K562 (cell line): ENCODE measurements around the gene IKBKE. TPM values are rescaled to one million over a fixed set of nuclear protein-coding genes. Genes with fewer than 3 reads are reported as not detected.

Experiments used
- C11orf30 ChIP-seq: fragments of 450-650 bp; IDR thresholded peaks from 2 replicates; pipeline ENCODE4 v1.6.1; 2016; ENCODE audit warnings: low read depth, mild to moderate bottlenecking
- CBX8 ChIP-seq: fragments of 200-600 bp; sonication (generic); IDR thresholded peaks from 2 replicates; pipeline ENCODE4 v1.6.1; 2012; ENCODE audit warnings: borderline replicate concordance, mixed run types, low read depth, mild to moderate bottlenecking, moderate library complexity, mixed read lengths, low read length, control low read depth, inconsistent platforms; ENCODE audit not compliant: poor library complexity, severe bottlenecking; ENCODE audit errors: extremely low read depth
- FOSL1 ChIP-seq: fragments of 200-800 bp; sonication (Bioruptor generic); conservative IDR thresholded peaks from 2 replicates; pipeline ENCODE4 v1.6.1; 2016; ENCODE audit warnings: missing genetic modification characterization, missing compliant biosample characterization
- MBD1 ChIP-seq: fragments of 250-450 bp; sonication (Bioruptor Pico); IDR thresholded peaks from 2 replicates; pipeline ENCODE4 v1.8.0; 2022; ENCODE audit warnings: inconsistent platforms
- MTA1 ChIP-seq: fragments of 450-650 bp; IDR thresholded peaks from 2 replicates; pipeline ENCODE4 v1.6.1; 2017; ENCODE audit warnings: borderline replicate concordance
- POLR2AphosphoS2 ChIP-seq: IDR thresholded peaks from 2 replicates; pipeline ENCODE4 v1.6.1; 2012; ENCODE audit warnings: low read length, improper control_type of control experiment
- ZNF644 ChIP-seq: fragments of 200-800 bp; sonication (Bioruptor generic); IDR thresholded peaks from 2 replicates; pipeline ENCODE4 v1.6.1; 2016; ENCODE audit warnings: low read depth, missing genetic modification characterization, missing compliant biosample characterization
- polyA plus RNA-seq, 8 experiments: library from polyadenylated mRNA; depleted of rRNA in 4 of 8; stranded (reverse) in 5 of 8; unstranded in 3 of 8; fragments of >200 nt; fragmentation: Nextera tagmentation in 2 of 8; fragmentation: Illumina TruSeq in 1 of 8; extraction: Ambion mirVana in 2 of 8; extraction: Trizol in 1 of 8; gene quantifications; 2 replicates each; pipeline versions ENCODE4 v1.2.1 to v1.2.3, GENCODE V29; 2011 to 2014; ENCODE audit warnings: inconsistent platforms in 1 of 8, missing spikeins in 1 of 8
- total RNA-seq, 7 experiments: library from RNA; depleted of rRNA in 6 of 7; stranded (reverse); fragments of >200 nt in 6 of 7; fragmentation: Illumina TruSeq in 2 of 7; extraction: Trizol in 2 of 7; gene quantifications; 2 replicates each; pipeline versions ENCODE4 v1.2.1 to v1.2.3, GENCODE V29; 2011 to 2021; ENCODE audit warnings: low replicate concordance in 1 of 7
- TF ChIP-seq, protein P1 (sequence below): sonication (generic); formaldehyde crosslinking; IDR thresholded peaks from 2 replicates; pipeline ENCODE4 v1.9.0; 2022; ENCODE audit warnings: mild to moderate bottlenecking, missing genetic modification reagents
- TF ChIP-seq, protein P2 (sequence below): fragments of 200-600 bp; sonication (generic); IDR thresholded peaks from one replicate; pipeline ENCODE4 v1.6.1; 2012; ENCODE audit warnings: mild to moderate bottlenecking, low read depth, low read length, inconsistent platforms
- TF ChIP-seq, protein P3 (sequence below), 2 experiments: fragments of 200-800 bp in 1 of 2; sonication (Bioruptor generic) in 1 of 2; sonication (generic) in 1 of 2; formaldehyde crosslinking in 1 of 2; IDR thresholded peaks in 1 of 2; conservative IDR thresholded peaks in 1 of 2; 2 replicates each; pipeline versions ENCODE4 v1.5.0 to v1.6.1; 2016 to 2020; ENCODE audit warnings: missing compliant biosample characterization in 1 of 2, missing genetic modification characterization in 1 of 2, missing genetic modification reagents in 1 of 2

Gene IKBKE
- total and polyA plus RNA-seq, 9 of the 15 experiments (the other 6 are each of a cell fraction or from before 2014, with no cell fraction given): 2.3 to 9.0 (median 4.8) TPM

DNA sequence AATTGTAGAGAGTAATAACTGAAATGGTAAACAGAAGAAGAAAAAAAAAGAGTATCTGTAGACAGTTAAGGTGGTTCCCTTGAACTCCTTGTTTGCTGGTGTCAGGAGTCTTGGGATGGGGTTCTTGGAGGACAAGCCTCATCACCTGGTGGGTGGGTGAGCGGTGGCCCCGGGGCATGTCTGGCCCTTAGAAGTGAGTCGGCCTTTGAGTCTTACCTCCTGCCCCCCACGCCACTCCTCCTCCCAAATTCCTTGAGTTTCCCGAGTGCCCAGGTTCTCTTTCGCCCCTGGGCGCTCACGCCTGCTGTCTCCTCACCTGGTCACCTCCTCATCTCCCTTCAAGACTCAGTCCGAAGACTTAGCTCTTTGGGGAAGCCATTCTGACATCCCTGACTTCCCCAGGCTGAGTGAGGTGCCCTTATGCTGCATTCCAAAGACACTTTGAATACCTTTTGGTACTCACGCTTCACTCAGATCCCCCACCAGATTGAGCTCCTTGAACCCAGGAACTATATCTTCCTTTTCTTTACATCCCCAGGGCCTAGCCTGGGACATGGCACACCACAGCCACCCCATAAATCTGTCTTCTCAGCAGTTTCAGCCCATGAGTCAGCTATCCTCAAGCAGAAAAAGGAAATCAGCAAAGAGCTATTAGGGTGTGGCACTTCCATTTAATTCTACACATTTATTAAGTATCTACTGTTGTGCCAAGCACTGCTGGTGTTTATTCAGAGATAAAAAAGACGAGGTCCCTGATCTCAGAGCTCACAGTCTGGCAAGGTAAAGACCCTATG, 13.5 kb upstream of the IKBKE start (continued):
- TF ChIP-seq, protein P1, sequence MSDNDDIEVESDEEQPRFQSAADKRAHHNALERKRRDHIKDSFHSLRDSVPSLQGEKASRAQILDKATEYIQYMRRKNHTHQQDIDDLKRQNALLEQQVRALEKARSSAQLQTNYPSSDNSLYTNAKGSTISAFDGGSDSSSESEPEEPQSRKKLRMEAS: 0 out of 2 replicates have a peak, but pooled peaks have one; percentile 7
- TF ChIP-seq ZNF644 (tag) (no peak), CBX8 (no peak), MBD1 (CRISPR knock-in tag) (no peak), C11orf30 (peak; percentile 97), POLR2AphosphoS2 (no peak), FOSL1 (tag) (peak; percentile 52; the same call in 1 of the 2 replicates), MTA1 (no peak)
- TF ChIP-seq, protein P2, sequence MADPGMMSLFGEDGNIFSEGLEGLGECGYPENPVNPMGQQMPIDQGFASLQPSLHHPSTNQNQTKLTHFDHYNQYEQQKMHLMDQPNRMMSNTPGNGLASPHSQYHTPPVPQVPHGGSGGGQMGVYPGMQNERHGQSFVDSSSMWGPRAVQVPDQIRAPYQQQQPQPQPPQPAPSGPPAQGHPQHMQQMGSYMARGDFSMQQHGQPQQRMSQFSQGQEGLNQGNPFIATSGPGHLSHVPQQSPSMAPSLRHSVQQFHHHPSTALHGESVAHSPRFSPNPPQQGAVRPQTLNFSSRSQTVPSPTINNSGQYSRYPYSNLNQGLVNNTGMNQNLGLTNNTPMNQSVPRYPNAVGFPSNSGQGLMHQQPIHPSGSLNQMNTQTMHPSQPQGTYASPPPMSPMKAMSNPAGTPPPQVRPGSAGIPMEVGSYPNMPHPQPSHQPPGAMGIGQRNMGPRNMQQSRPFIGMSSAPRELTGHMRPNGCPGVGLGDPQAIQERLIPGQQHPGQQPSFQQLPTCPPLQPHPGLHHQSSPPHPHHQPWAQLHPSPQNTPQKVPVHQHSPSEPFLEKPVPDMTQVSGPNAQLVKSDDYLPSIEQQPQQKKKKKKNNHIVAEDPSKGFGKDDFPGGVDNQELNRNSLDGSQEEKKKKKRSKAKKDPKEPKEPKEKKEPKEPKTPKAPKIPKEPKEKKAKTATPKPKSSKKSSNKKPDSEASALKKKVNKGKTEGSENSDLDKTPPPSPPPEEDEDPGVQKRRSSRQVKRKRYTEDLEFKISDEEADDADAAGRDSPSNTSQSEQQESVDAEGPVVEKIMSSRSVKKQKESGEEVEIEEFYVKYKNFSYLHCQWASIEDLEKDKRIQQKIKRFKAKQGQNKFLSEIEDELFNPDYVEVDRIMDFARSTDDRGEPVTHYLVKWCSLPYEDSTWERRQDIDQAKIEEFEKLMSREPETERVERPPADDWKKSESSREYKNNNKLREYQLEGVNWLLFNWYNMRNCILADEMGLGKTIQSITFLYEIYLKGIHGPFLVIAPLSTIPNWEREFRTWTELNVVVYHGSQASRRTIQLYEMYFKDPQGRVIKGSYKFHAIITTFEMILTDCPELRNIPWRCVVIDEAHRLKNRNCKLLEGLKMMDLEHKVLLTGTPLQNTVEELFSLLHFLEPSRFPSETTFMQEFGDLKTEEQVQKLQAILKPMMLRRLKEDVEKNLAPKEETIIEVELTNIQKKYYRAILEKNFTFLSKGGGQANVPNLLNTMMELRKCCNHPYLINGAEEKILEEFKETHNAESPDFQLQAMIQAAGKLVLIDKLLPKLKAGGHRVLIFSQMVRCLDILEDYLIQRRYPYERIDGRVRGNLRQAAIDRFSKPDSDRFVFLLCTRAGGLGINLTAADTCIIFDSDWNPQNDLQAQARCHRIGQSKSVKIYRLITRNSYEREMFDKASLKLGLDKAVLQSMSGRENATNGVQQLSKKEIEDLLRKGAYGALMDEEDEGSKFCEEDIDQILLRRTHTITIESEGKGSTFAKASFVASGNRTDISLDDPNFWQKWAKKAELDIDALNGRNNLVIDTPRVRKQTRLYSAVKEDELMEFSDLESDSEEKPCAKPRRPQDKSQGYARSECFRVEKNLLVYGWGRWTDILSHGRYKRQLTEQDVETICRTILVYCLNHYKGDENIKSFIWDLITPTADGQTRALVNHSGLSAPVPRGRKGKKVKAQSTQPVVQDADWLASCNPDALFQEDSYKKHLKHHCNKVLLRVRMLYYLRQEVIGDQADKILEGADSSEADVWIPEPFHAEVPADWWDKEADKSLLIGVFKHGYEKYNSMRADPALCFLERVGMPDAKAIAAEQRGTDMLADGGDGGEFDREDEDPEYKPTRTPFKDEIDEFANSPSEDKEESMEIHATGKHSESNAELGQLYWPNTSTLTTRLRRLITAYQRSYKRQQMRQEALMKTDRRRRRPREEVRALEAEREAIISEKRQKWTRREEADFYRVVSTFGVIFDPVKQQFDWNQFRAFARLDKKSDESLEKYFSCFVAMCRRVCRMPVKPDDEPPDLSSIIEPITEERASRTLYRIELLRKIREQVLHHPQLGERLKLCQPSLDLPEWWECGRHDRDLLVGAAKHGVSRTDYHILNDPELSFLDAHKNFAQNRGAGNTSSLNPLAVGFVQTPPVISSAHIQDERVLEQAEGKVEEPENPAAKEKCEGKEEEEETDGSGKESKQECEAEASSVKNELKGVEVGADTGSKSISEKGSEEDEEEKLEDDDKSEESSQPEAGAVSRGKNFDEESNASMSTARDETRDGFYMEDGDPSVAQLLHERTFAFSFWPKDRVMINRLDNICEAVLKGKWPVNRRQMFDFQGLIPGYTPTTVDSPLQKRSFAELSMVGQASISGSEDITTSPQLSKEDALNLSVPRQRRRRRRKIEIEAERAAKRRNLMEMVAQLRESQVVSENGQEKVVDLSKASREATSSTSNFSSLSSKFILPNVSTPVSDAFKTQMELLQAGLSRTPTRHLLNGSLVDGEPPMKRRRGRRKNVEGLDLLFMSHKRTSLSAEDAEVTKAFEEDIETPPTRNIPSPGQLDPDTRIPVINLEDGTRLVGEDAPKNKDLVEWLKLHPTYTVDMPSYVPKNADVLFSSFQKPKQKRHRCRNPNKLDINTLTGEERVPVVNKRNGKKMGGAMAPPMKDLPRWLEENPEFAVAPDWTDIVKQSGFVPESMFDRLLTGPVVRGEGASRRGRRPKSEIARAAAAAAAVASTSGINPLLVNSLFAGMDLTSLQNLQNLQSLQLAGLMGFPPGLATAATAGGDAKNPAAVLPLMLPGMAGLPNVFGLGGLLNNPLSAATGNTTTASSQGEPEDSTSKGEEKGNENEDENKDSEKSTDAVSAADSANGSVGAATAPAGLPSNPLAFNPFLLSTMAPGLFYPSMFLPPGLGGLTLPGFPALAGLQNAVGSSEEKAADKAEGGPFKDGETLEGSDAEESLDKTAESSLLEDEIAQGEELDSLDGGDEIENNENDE: no peak
- TF ChIP-seq, protein P3, sequence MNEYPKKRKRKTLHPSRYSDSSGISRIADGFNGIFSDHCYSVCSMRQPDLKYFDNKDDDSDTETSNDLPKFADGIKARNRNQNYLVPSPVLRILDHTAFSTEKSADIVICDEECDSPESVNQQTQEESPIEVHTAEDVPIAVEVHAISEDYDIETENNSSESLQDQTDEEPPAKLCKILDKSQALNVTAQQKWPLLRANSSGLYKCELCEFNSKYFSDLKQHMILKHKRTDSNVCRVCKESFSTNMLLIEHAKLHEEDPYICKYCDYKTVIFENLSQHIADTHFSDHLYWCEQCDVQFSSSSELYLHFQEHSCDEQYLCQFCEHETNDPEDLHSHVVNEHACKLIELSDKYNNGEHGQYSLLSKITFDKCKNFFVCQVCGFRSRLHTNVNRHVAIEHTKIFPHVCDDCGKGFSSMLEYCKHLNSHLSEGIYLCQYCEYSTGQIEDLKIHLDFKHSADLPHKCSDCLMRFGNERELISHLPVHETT (CRISPR knock-in tag; conservative IDR thresholded peaks at IDR 0.05 in 1 of 2, IDR thresholded peaks at IDR 0.05 in 1 of 2): no peak
